Daoy (cell line): Measurements from ENCODE around the gene MATR3. TPM values are rescaled to one million over a fixed set of nuclear protein-coding genes. Genes with fewer than 3 reads are reported as not detected.
A peak's percentile ranks its signal among the peaks of the same experiment; 100 is the strongest.

Experiments
- DNase-seq: peaks from one replicate; pipeline ENCODE4 v3.0.0-alpha.2; 2015; ENCODE audit warnings: low read depth
- total RNA-seq: library from RNA; depleted of rRNA; stranded (reverse); fragments of >200 nt; shearing (Covaris generic); gene quantifications from 2 replicates; pipeline ENCODE4 v1.2.3, GENCODE V29; 2014

Gene MATR3
- total RNA-seq, 1 experiment from 2014 or later, result 333 TPM

DNA sequence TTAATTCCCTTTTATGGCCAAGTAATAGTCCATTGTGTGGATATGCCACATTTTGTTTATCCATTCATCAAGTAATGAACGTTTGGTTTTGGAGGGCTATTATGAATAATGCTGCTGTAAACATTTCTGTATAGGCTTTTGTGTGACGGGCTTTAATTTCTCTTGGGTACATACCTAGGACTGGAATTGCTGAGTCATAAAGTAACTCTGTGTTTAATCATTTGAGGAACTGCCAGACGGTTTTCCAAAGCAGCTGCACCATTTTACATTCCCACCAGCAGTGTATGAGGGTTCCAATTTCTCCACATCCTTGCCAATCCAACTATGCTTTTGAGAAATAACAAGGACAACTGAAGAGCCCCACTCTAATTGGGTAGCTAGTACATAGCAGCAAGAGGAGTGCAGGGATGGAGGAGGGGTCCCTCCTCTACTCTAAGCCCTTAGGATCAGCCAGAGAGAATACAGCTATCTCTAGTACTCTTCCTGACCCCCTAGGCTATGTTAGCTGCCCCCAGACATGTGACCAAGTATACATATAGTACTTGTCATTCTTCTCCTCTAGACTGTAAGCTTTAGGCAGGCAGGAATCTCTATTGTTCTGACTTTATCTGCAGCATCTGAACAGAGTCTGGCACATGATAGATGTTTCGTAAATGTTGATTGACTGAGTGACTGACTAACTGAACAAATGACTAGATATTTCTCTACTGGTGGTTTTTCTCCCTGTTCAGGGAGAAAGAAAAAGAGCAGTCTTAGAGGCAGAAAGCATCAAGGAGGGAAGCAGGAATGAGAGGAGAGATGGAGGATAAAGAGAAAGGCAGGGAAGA, 22.1 kb upstream of the MATR3 start:
- peak; percentile 58 for DNase-seq

DNA sequence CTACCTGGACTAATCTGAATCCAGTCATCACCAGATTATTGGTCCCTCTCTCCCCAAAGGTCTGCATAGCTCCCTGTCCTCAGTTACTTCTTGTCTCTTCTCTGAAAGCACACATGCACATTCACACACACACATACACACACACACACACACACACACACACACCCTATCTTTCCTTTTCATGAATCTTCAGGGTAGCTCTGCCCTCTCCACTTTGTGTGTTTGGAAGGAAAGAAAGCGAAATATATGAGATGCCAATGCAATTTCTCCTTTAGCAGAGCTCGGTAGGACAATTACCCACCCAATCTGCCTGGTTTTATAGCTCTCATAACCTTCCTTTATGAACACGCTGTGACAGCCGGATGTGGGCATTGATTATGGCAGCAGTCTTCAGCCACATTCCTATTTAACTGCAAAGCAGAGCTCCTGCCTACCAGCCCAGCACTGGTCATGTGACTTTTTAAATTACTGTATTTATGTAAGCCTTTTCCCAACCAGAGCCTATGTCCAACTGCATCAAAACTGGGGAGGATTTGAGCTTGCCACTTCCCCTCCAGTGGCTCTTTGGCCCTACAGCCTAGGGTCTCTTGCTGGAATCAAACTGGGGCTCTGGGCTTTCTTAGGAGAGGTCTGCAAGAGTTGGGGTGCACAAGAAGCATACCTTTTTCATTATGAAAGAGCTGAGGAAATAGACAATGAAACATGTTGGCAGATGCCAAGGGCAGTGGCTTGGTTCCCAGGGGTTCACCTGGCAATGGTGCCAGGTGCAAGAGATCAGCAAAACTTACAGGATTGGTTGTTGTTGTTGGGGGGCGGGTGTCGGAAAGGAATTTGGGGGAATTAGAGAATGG, 20.8 kb upstream of the MATR3 start:
- peak; percentile 83 for DNase-seq

- DNase-seq, result no peak
These were observed 20.3 kb upstream of the MATR3 start for GRCh38 chr5:139273322-139273571.

DNA sequence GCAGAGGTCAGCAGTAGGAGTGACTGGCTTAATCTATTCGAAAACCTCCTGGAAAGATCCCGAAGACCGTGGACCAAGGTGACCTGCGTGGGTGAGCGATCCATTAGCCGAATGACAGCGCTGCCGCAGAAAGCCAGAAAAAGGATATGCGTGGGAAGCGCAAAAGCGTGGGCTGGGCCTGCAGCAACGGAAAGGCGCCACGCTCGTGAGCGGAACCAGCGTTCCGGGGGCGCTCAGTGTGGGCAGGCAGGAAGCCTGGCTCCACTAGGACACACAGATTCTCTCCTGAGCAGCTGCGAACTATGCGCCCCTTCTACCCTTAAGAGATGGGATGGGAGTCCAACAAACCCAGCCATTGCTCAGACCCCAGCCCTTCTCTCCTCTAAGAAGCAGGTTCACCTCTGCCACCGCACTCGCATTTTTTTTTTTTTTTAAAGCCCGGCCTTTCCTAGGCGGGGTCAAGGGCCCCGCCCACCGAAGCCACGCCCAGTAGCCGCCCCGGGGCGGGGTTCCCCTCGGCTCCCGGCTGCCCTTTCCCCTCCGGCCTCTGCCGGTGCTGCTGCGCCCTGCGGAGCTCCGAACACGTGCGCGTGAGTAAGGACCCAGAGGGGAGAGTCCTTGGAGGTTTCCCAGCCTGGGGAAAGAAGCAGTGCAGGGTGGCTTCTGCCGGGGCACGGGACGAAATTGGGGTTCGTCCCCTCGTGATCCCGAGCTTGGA, 19.8 kb upstream of the MATR3 start:
- DNase-seq, result peak; percentile 93

- no peak for DNase-seq
These were observed 18.0 kb upstream of the MATR3 start for GRCh38 chr5:139275536-139275935.

- no peak for DNase-seq
These were observed 17.6 kb upstream of the MATR3 start for GRCh38 chr5:139275956-139276355.

- no peak for DNase-seq
These were observed 17.1 kb upstream of the MATR3 start for GRCh38 chr5:139276426-139276825.

- no peak for DNase-seq
These were observed 16.4 kb upstream of the MATR3 start for GRCh38 chr5:139277171-139277570.

DNA sequence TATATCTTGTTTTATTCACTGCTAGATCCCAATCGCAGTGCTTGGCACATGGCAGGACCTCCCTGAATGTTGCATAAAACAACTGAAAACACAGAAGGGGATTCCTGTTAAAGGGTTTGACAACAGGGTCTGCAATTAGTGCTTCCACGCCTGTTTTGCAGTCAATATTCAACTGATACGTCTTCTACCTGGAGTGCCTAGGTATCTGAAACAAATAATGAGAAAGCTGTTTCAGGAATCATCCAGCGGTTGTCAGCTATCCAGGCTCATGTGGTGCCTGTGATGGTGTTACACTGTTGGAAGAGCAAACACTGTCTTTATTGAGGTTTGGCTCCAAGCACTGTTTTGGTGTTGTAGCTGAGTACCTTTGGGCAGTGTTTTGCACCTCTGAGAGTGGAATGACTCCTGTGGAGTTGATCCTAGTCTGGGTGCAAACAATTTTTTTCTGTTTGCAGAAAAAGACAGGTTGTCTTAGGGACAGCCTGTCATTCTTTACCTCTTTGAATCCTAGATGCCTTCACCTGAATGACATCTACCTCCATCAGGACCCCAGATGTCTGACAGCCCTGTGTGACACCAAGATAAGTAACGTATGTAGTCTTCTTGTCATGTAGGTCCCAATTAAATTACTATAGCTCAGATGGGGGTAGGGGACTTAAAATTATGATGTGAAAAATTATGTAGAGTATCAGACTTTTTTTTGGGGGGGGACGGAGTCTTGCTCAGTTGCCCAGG, 14.8 kb upstream of the MATR3 start:
- DNase-seq, result no peak

- no peak for DNase-seq
These were observed 11.4 kb upstream of the MATR3 start for GRCh38 chr5:139282197-139282557.

DNA sequence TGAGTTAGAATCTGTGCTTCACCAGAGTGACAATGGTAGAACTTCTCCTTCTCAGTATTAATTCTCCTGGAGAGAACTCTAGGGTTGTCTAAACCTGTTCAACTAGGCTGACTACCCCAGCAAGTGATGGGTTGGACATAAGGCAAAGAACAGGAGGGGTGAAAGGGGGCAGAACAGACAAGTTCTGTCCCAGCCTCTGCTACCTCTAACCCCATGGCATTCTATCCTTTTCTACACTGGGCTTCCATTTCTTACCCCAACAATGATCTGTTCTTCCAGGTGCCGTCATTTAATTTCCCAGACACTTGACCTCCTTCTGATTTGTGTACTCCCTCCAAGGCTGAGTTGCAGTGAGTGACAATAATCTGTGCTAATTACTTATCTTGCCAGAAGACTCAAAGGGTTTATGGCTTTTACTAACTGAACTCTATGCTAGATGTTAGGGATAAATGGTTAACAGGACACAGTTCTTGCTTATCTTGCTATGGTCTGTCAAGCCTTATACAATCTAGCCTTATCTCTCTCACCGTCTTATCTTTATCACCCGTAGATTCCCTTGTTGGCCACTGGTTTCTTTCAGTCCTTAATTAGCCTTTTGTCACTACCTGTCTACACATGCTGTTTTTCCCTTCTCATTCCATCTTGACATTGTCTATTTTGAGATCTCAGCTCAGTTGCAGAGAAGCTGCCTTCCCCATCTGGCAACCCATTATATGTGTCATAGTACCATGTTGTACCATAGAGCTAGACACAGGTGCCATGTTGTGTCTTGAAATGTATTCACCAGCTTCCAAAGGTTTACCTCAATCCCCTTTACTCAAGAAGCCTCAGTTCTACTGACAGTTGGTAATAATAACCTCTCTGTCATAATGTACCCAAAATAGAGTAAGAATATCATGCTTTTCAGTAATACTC, 10.0 kb upstream of the MATR3 start:
- DNase-seq, result no peak

GRCh38 chr5:139284295-139284694, 9.2 kb upstream of the MATR3 start:
- DNase-seq, result no peak

GRCh38 chr5:139285651-139286392, 7.7 kb upstream of the MATR3 start:
- no peak for DNase-seq

GRCh38 chr5:139287890-139288635, 5.5 kb upstream of the MATR3 start:
- no peak for DNase-seq

DNA sequence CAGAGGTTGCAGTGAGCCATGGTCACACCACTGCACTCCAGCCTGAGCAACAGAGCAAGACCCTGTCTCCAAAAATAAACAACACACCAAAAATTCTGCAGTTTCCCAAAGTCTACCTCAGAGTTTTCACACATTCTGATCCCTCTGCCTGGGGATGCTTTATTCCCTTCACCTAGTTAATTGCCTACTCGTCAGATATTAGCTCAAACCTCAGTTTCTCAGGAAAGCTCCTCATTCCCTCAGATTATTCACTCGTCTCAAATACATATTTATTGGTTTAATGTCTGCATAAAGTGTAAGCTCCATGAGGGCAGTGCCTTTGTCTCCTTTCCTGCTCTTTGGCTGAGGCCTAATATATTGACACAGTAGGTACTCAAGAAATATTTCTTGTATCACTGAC, 2.5 kb upstream of the MATR3 start:
- DNase-seq, result no peak

GRCh38 chr5:139293202-139293506, 386 bp upstream of the MATR3 start:
- no peak for DNase-seq

DNA sequence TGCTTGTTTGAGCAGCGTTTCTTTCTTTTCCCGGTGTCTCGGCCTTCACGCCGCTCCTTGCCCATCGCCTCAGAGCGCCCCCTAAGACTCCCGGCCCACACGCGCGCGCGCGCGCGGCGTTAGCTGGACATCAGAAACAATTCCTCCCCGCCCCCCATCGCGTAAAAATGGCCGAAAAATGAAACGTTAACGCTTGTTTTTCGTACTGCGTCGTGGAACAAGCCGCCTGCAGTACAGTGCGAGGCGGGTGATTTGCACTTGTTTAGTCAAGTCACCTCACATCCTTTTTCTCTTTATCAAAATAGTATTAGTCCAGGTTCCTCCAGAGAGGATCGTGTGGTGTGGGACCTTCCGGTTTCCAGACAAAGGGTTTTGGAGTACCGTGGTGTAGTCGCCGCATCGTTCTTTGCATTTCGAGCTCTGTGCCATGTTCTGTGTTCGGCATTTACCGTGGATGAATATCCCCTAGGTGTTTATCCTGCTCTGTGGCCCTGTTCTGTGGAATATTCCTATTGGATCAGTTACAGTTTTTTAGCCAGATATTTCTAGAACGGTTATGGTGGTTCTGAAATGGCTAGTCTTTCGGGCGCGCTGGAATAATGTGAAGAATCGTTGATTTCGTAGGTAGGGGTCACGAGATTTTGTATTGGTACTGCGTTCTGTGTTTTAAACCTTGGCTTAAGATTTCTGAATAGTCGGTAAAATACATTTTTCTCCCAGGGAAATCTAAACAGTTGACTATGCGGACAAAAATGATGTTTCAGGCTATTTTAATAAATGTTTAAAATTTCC, 1.0 kb downstream of the MATR3 start:
- DNase-seq, result peak; percentile 85

DNA sequence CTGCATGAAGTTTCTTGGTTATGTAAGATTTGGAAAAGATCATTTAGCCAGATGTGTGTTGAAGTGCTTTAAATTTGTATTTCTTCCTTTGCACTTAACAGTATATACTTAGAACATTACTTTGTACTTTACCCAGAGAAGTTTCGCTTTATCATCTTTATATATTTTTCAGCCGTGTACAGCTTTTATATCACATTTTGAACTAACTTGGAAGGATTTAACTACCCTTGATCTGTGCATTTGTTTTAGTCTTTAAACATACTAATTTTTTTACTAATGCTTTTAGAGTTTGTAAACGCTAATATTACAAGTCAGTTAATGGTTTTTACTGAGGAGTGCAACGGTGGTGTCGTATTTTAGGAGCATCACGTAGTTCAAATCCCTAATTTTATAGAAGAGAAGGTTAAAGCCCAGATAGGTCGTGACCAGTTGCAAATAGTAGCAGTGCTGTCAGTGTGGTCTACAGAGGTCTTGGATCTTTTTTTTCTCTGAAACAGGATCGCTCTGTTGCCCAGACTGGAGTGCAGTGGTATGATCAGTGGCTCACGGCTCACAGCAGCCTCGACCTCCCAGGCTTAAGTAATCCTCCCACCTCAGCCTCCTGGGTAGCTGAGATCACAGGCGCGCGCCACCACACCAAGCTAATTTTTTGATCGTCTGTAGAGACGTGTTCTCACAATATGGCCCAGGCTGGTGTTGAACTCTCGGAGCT, 2.0 kb downstream of the MATR3 start:
- DNase-seq, result no peak
